ENCODE measurements around the gene NCOA3.

The NCOA3 gene

GRCh38 chr20:47666304-47666703, 164.6 kb downstream of the NCOA3 start:
- DNase-seq (ENCODE audit: low read depth in 3 of 3) = no peak

GRCh38 chr20:47667086-47667485, 165.4 kb downstream of the NCOA3 start:
- DNase-seq (ENCODE audit: low read depth in 3 of 3) = no peak

GRCh38 chr20:47667531-47668312, 166.0 kb downstream of the NCOA3 start:
- no peak for DNase-seq (ENCODE audit: low read depth in 3 of 3)

GRCh38 chr20:47668313-47669151, 166.8 kb downstream of the NCOA3 start:
- no peak for DNase-seq (ENCODE audit: low read depth in 3 of 3)

GRCh38 chr20:47669152-47669425, 167.4 kb downstream of the NCOA3 start:
- DNase-seq (ENCODE audit: low read depth in 3 of 3) = no peak

GRCh38 chr20:47669489-47669888, 167.8 kb downstream of the NCOA3 start:
- DNase-seq (ENCODE audit: low read depth in 3 of 3) = no peak

GRCh38 chr20:47669927-47670890, 168.5 kb downstream of the NCOA3 start:
- no peak for DNase-seq (ENCODE audit: low read depth in 3 of 3)

GRCh38 chr20:47670913-47671312, 169.2 kb downstream of the NCOA3 start:
- DNase-seq (ENCODE audit: low read depth in 3 of 3) = no peak

- no peak for DNase-seq (ENCODE audit: low read depth in 3 of 3)
These were observed 170.5 kb downstream of the NCOA3 start for GRCh38 chr20:47672166-47672565.

GRCh38 chr20:47672886-47673670, 171.4 kb downstream of the NCOA3 start:
- DNase-seq (ENCODE audit: low read depth in 3 of 3) = no peak

GRCh38 chr20:47673671-47673955, 171.9 kb downstream of the NCOA3 start:
- no peak for DNase-seq (ENCODE audit: low read depth in 3 of 3)

GRCh38 chr20:47674145-47674544, 172.5 kb downstream of the NCOA3 start:
- no peak for DNase-seq (ENCODE audit: low read depth in 3 of 3)

GRCh38 chr20:47674686-47675085, 173.0 kb downstream of the NCOA3 start:
- no peak for DNase-seq (ENCODE audit: low read depth in 3 of 3)

- no peak for DNase-seq (ENCODE audit: low read depth in 3 of 3)
These were observed 173.8 kb downstream of the NCOA3 start for GRCh38 chr20:47675190-47676142.

GRCh38 chr20:47676219-47676721, 174.6 kb downstream of the NCOA3 start:
- DNase-seq (ENCODE audit: low read depth in 3 of 3) = no peak

- no peak for DNase-seq (ENCODE audit: low read depth in 3 of 3)
These were observed 175.4 kb downstream of the NCOA3 start for GRCh38 chr20:47676912-47677634.

GRCh38 chr20:47677635-47678453, 176.2 kb downstream of the NCOA3 start:
- peak; percentile 48 to 67 (median 53) for DNase-seq (ENCODE audit: low read depth in 3 of 3)

- no peak for DNase-seq (ENCODE audit: low read depth in 3 of 3)
These were observed 176.8 kb downstream of the NCOA3 start for GRCh38 chr20:47678536-47678935.

GRCh38 chr20:47679462-47679861, 177.8 kb downstream of the NCOA3 start:
- no peak for DNase-seq (ENCODE audit: low read depth in 3 of 3)
